Measurements from ENCODE around the gene GAGE13.
"Not testable (repeated sequence)": the region's sequence is repeated elsewhere in the genome, so short reads cannot be mapped to it uniquely, and the experiment has no call there.

Gene GAGE13

DNA sequence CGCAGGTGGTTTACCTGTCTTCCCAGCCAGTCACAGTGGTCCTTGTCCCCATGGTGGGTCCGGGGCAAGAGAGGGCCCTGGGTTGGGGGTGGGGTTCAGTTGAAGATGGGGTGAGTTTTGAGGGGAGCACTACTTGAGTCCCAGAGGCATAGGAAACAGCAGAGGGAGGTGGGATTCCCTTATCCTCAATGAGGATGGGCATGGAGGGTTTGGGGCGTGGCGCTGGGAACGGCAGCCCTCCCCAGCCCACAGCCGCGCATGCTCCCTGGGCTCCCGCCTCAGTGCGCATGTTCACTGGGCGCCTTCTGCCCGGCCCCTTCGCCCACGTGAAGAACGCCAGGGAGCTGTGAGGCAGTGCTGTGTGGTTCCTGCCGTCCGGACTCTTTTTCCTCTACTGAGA lies at the start of gene GAGE13:
GAGE13 (plus strand) TSS at position 301 of the 400 bp plus-strand sequence. CDS start 1,156 bp downstream, outside the sequence.
- not testable (repeated sequence) for DNase-seq (ENCODE audit: low read depth)

GRCh38 chrX:49282647-49283011 lies 48.8 kb upstream of the GAGE13 start:
- H3K4me3 ChIP-seq (ENCODE audit: low read depth, low read length): no peak overlapping the region
- DNase-seq (ENCODE audit: low read depth): no peak

More for the DNA sequence above, at the start of gene GAGE13:
- H3K4me3 ChIP-seq (ENCODE audit: low read depth, low read length): not testable (repeated sequence)

DNA sequence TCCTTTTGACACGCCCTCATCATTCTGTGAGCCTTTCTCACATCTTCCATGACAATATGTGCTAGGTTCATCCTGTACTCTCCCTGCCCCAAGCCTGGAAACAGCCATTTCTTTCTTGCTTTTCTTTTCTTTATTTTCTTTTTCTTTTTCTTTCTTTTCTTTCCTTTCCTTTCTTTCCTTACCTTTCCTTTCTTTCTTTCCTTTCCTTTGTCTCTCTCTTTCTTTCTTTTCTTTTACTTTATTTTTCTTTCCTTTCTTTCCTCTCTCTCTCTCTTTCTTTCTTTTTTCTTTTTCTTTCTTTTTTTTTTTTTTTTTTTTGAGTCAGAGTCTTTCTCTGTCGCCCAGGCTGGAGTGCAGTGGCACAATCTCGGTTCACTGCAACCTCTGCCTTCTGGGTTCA lies 47.2 kb upstream of the GAGE13 start:
- DNase-seq (ENCODE audit: low read depth): no peak
- no peak overlapping the region for H3K4me3 ChIP-seq (ENCODE audit: low read depth, low read length)

- DNase-seq (ENCODE audit: low read depth): no peak
- no peak overlapping the region for H3K4me3 ChIP-seq (ENCODE audit: low read depth, low read length)
These were observed 45.2 kb upstream of the GAGE13 start for GRCh38 chrX:49286136-49286535.

GRCh38 chrX:49286581-49286980 lies 44.8 kb upstream of the GAGE13 start:
- no peak for DNase-seq (ENCODE audit: low read depth)

DNA sequence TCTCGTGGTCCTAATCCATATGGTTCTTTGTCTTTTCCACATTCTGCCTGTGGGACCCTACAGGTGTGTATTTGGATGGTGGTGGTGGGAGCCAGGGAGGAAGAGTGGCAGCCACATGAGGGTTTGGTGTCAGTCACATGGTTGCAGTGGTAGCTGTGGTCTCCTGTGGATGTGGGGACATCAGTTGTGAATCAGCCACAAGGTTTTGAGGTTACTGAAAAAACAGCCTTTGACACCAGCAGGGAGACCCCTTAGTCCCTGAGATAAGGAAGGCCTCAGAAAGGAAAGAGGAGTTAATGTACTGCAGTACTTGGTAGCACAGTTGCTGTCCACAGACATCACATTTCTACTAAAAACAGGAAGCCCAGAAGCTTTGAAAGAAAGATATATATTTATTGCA lies 43.7 kb upstream of the GAGE13 start:
- H3K4me3 ChIP-seq (ENCODE audit: low read depth, low read length): no peak overlapping the region
- no peak for DNase-seq (ENCODE audit: low read depth)

More at GRCh38 chrX:49286581-49286980, 44.8 kb upstream of the GAGE13 start:
- H3K4me3 ChIP-seq (ENCODE audit: low read depth, low read length): no peak overlapping the region

- no peak overlapping the region for H3K4me3 ChIP-seq (ENCODE audit: low read depth, low read length)
- no peak for DNase-seq (ENCODE audit: low read depth)
These were observed 41.2 kb upstream of the GAGE13 start for GRCh38 chrX:49290215-49290614.

GRCh38 chrX:49291615-49292337 lies 39.6 kb upstream of the GAGE13 start:
- DNase-seq (ENCODE audit: low read depth): no peak
- no peak overlapping the region for H3K4me3 ChIP-seq (ENCODE audit: low read depth, low read length)

GRCh38 chrX:49292400-49293362 lies 38.7 kb upstream of the GAGE13 start:
- no peak overlapping the region for H3K4me3 ChIP-seq (ENCODE audit: low read depth, low read length)
- no peak for DNase-seq (ENCODE audit: low read depth)

DNA sequence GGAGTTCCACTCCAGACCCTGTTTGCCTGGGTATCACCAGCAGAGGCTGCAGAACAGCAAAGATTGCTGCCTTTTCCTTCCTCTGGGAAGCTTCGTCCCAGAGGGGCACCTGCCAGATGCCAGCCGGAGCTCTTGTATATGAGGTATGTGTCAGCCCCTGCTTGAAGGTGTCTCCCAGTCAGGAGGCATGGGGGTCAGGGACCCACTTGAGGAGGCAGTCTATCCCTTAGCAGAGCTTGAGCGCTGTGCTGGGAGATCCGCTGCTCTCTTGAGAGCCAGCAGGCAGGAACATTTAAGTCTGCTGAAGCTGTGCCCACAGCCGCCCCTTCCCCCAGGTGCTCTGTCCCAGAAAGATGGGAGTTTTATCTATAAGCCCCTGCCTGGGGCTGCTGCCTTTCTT lies 32.1 kb upstream of the GAGE13 start:
- DNase-seq (ENCODE audit: low read depth); H3K4me3 ChIP-seq (ENCODE audit: low read depth, low read length): not testable (repeated sequence)

- DNase-seq (ENCODE audit: low read depth): no peak
- H3K4me3 ChIP-seq (ENCODE audit: low read depth, low read length): no peak overlapping the region
These were observed 30.7 kb upstream of the GAGE13 start for GRCh38 chrX:49300703-49301102.

- no peak within 1 kb of the TSS for H3K4me3 ChIP-seq (ENCODE audit: low read depth, low read length)
- no peak for DNase-seq (ENCODE audit: low read depth)
These were observed 28.0 kb upstream of the GAGE13 start, which contains the start of gene GAGE10 for GRCh38 chrX:49303346-49303745. Gene GAGE10, plus strand, starts transcription at chrX:49303646. Its CDS starts 1,214 bp downstream, at chrX:49304860.

DNA sequence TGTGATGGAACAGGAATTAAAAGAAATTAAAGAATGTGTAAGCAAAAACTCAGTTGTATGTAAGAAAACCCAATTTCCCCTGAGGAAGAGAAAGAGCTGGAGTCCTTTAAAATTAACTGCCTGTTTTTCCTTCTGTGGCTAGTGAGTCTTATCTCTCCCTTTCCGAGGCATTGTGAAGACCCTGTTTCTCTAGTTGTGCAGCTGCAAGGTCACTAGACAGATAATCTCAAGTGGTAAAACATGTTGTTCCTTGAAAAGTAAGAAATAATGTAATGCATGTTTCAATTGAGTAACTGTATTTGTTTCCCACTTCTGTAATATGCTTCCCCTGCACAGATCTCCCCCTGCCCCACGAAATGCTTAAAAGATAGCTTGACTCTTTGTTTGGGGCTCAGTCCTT lies 23.6 kb upstream of the GAGE13 start:
- H3K4me3 ChIP-seq (ENCODE audit: low read depth, low read length); DNase-seq (ENCODE audit: low read depth): not testable (repeated sequence)

GRCh38 chrX:49308604-49309269 lies 22.6 kb upstream of the GAGE13 start:
- DNase-seq (ENCODE audit: low read depth): no peak
- peak overlapping the region; percentile 21 for H3K4me3 ChIP-seq (ENCODE audit: low read depth, low read length)

DNA sequence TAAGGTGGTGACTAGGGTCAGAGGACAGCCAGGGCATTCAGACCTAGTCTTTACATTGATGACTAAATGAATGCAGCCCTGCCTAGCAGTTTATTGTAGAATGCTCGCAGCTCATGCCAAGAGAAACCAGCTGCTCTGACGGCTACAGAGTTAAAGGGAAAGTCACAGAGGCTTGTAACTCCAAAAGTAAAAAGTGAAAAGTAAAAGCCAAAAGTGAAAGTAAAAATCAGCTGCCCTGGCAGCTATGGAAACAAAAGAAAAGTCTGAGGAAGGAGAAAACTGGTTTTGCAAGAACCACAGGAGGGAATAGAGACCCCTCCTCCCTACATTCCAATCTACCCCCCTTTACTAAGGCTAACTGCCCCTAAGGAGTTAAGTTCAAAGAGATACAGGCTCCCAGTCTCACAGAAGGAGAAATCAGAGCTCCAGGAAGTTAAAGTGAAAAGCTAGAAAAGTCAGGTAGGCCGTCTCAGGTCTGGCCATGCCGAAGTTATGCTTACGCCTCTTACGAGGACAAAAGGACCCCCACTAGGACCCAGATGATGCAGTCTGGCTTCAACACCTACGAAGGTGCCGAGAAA lies 21.9 kb upstream of the GAGE13 start:
- DNase-seq (ENCODE audit: low read depth): no peak

GRCh38 chrX:49310371-49310770 lies 21.0 kb upstream of the GAGE13 start:
- H3K4me3 ChIP-seq (ENCODE audit: low read depth, low read length): no peak overlapping the region
- DNase-seq (ENCODE audit: low read depth): no peak

More for the DNA sequence above, 21.9 kb upstream of the GAGE13 start:
- peak overlapping the region; percentile 21 for H3K4me3 ChIP-seq (ENCODE audit: low read depth, low read length)

DNA sequence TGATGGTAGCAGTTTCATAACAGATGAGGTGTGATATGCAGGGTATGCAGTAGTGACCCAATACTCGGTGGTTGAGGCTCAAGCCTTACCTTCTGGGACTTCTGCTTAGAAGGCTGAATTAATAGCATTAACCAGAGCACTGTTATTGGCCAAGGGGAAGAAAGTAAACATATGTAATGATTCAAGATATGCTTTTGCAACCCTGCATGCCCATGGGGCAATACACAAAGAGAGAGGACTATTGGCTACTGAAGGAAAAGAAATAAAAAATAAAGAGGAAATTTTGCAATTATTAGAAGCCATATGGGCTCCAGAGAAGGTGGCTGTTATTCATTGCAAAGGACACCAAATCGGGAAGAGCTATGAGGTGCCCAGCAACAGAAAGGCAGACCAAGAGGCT lies 19.2 kb upstream of the GAGE13 start:
- no peak overlapping the region for H3K4me3 ChIP-seq (ENCODE audit: low read depth, low read length)
- no peak for DNase-seq (ENCODE audit: low read depth)

DNA sequence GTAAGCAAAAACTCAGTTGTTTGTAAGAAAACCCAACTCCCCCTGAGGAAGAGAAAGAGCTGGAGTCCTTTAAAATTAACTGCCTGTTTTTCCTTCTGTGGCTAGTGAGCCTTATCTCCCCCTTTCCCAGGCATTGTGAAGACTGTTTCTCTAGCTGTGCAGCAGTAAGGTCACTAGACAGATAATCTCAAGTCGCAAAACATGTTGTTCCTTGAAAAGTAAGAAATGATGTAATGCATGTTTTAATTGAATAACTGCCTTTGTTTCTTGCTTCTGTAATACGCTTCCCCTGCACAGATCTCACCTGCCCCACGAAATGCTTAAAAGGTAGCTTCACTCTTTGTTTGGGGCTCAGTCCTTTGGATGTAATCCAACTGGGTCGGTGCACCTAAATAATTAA lies 15.3 kb upstream of the GAGE13 start:
- H3K4me3 ChIP-seq (ENCODE audit: low read depth, low read length): no peak overlapping the region

GRCh38 chrX:49321737-49322136 lies 9.6 kb upstream of the GAGE13 start, which contains the start of gene GAGE12J:
Gene GAGE12J, plus strand, starts transcription at chrX:49322037. Its CDS starts 1,157 bp downstream, at chrX:49323194.
- DNase-seq (ENCODE audit: low read depth): not testable (repeated sequence)

More for the DNA sequence above, 15.3 kb upstream of the GAGE13 start:
- no peak for DNase-seq (ENCODE audit: low read depth)

More at GRCh38 chrX:49321737-49322136, 9.6 kb upstream of the GAGE13 start, which contains the start of gene GAGE12J:
- H3K4me3 ChIP-seq (ENCODE audit: low read depth, low read length): not testable (repeated sequence)
